HEK293 (cell line): ENCODE measurements around the gene CCDC85A.

ENCODE experiments used
- CTCF ChIA-PET: fragments of 350-600 bp; formaldehyde crosslinking; extraction: SDS; loops from one replicate; lab custom pipeline; 2021; ENCODE audit warnings: antibody characterized with exemption; lab: Yijun Ruan, JAX
- POLR2A ChIA-PET: fragments of 300-600 bp; formaldehyde crosslinking; extraction: SDS; loops from one replicate; lab custom pipeline; 2020; ENCODE audit warnings: antibody characterized with exemption, inconsistent platforms; lab: Yijun Ruan, JAX
- H3K27ac ChIP-seq: fragments of 200-500 bp; sonication (Bioruptor generic); 2 replicates; pipeline ENCODE4 v1.5.1; 2014; ENCODE audit warnings: low read depth, low read length, control low read depth, inconsistent platforms; ENCODE audit errors: extremely low read depth
- H3K36me3 ChIP-seq, 2 experiments: fragments of 200-500 bp in 1 of 2; sonication (Bioruptor generic) in 1 of 2; 1 replicate in 1 of 2; 2 replicates in 1 of 2; pipeline ENCODE4 v1.5.1; 2014 to 2017; ENCODE audit warnings: inconsistent platforms in 2 of 2, low read length in 2 of 2; ENCODE audit not compliant: control insufficient read depth in 2 of 2, insufficient read depth in 1 of 2
- H3K4me1 ChIP-seq: fragments of 200-500 bp; sonication (Bioruptor generic); 2 replicates; pipeline ENCODE4 v1.5.1; 2014; ENCODE audit warnings: mild to moderate bottlenecking, low read length, inconsistent platforms; ENCODE audit not compliant: control insufficient read depth, insufficient read depth
- H3K4me3 ChIP-seq: 2 replicates; pipeline ENCODE4 v1.5.1; 2011; ENCODE audit warnings: low read depth, mild to moderate bottlenecking, control low read depth, low read length, moderate library complexity
- H3K9me3 ChIP-seq: fragments of 200-500 bp; sonication (Bioruptor generic); 2 replicates; pipeline ENCODE4 v1.5.1; 2014; ENCODE audit warnings: low read depth, low read length, inconsistent platforms; ENCODE audit not compliant: control insufficient read depth, insufficient read depth
- BCL11A ChIP-seq: fragments of 450-650 bp; formaldehyde crosslinking; IDR thresholded peaks from 2 replicates; pipeline ENCODE4 v1.5.1; 2016; ENCODE audit warnings: low read depth, missing biosample characterization, missing genetic modification characterization
- FEZF1 ChIP-seq: fragments of 450-650 bp; formaldehyde crosslinking; IDR thresholded peaks from 2 replicates; pipeline ENCODE4 v1.5.1; 2016; ENCODE audit warnings: missing biosample characterization, missing genetic modification characterization
- GLIS2 ChIP-seq: fragments of 450-650 bp; formaldehyde crosslinking; IDR thresholded peaks from 2 replicates; pipeline ENCODE4 v1.5.1; 2016; ENCODE audit warnings: missing biosample characterization, missing genetic modification characterization
- OVOL3 ChIP-seq: fragments of 450-650 bp; formaldehyde crosslinking; IDR thresholded peaks from 2 replicates; pipeline ENCODE4 v1.5.1; 2016; ENCODE audit warnings: missing biosample characterization, missing genetic modification characterization
- PRDM6 ChIP-seq: fragments of 450-650 bp; formaldehyde crosslinking; IDR thresholded peaks from 2 replicates; pipeline ENCODE4 v1.5.1; 2017; ENCODE audit warnings: missing biosample characterization, missing genetic modification characterization
- SCRT2 ChIP-seq: fragments of 450-650 bp; formaldehyde crosslinking; IDR thresholded peaks from 2 replicates; pipeline ENCODE4 v1.5.1; 2016; ENCODE audit warnings: missing biosample characterization, missing genetic modification characterization
- ZBTB7A ChIP-seq: fragments of 450-650 bp; formaldehyde crosslinking; IDR thresholded peaks from 2 replicates; pipeline ENCODE4 v1.5.1; 2016; ENCODE audit warnings: low read depth, missing biosample characterization, missing genetic modification characterization
- ZFHX2 ChIP-seq: fragments of 450-650 bp; formaldehyde crosslinking; conservative IDR thresholded peaks from 2 replicates; pipeline ENCODE4 v1.5.1; 2016; ENCODE audit warnings: missing biosample characterization, missing genetic modification characterization
- ZNF10 ChIP-seq: fragments of 450-650 bp; formaldehyde crosslinking; IDR thresholded peaks from 2 replicates; pipeline ENCODE4 v1.5.1; 2017; ENCODE audit warnings: missing biosample characterization, missing genetic modification characterization
- ZNF121 ChIP-seq: fragments of 450-650 bp; formaldehyde crosslinking; IDR thresholded peaks from 2 replicates; pipeline ENCODE4 v1.5.1; 2016; ENCODE audit warnings: missing biosample characterization, missing genetic modification characterization
- ZNF132 ChIP-seq: fragments of 450-650 bp; formaldehyde crosslinking; IDR thresholded peaks from 2 replicates; pipeline ENCODE4 v1.5.1; 2017; ENCODE audit warnings: missing biosample characterization, missing genetic modification characterization, borderline replicate concordance
- ZNF146 ChIP-seq: fragments of 450-650 bp; formaldehyde crosslinking; IDR thresholded peaks from 2 replicates; pipeline ENCODE4 v1.5.1; 2016; ENCODE audit warnings: missing biosample characterization, missing genetic modification characterization
- ZNF211 ChIP-seq: fragments of 450-650 bp; formaldehyde crosslinking; IDR thresholded peaks from 2 replicates; pipeline ENCODE4 v1.5.1; 2016; ENCODE audit warnings: low read depth, missing biosample characterization, missing genetic modification characterization
- ZNF24 ChIP-seq: fragments of 450-650 bp; formaldehyde crosslinking; IDR thresholded peaks from 2 replicates; pipeline ENCODE4 v1.5.1; 2016; ENCODE audit warnings: missing biosample characterization, missing genetic modification characterization
- ZNF274 ChIP-seq, 2 experiments: fragments of 200-500 bp in 1 of 2; fragments of 450-650 bp in 1 of 2; sonication (Bioruptor generic) in 1 of 2; formaldehyde crosslinking in 1 of 2; IDR thresholded peaks; 2 replicates each; pipeline versions ENCODE4 v1.5.1 to v1.6.1; 2014 to 2016; ENCODE audit warnings: borderline replicate concordance in 1 of 2, inconsistent platforms in 1 of 2, low read length in 1 of 2, missing biosample characterization in 1 of 2, missing genetic modification characterization in 1 of 2
- ZNF335 ChIP-seq: fragments of 450-650 bp; formaldehyde crosslinking; conservative IDR thresholded peaks from 2 replicates; pipeline ENCODE4 v1.5.1; 2016; ENCODE audit warnings: missing biosample characterization, missing genetic modification characterization
- ZNF501 ChIP-seq: fragments of 450-650 bp; formaldehyde crosslinking; IDR thresholded peaks from 2 replicates; pipeline ENCODE4 v1.5.1; 2016; ENCODE audit warnings: missing biosample characterization, missing genetic modification characterization
- ZNF580 ChIP-seq: fragments of 450-650 bp; formaldehyde crosslinking; IDR thresholded peaks from 2 replicates; pipeline ENCODE4 v1.5.1; 2016; ENCODE audit warnings: missing biosample characterization, missing genetic modification characterization
- ZNF600 ChIP-seq: fragments of 450-650 bp; formaldehyde crosslinking; IDR thresholded peaks from 2 replicates; pipeline ENCODE4 v1.5.1; 2016; ENCODE audit warnings: missing biosample characterization, missing genetic modification characterization
- ZNF76 ChIP-seq: fragments of 450-650 bp; formaldehyde crosslinking; IDR thresholded peaks from 2 replicates; pipeline ENCODE4; 2016; ENCODE audit warnings: low read depth, missing biosample characterization, missing genetic modification characterization, borderline replicate concordance
- ZNF768 ChIP-seq: fragments of 450-650 bp; formaldehyde crosslinking; IDR thresholded peaks from 2 replicates; pipeline ENCODE4 v1.5.1; 2018; ENCODE audit warnings: missing biosample characterization, mild to moderate bottlenecking, missing genetic modification characterization
- TF ChIP-seq, protein P1 (sequence below): fragments of 450-650 bp; formaldehyde crosslinking; IDR thresholded peaks from 2 replicates; pipeline ENCODE4 v1.5.1; 2016; ENCODE audit warnings: missing biosample characterization, missing genetic modification characterization
- TF ChIP-seq, protein P2 (sequence below): fragments of 450-650 bp; formaldehyde crosslinking; conservative IDR thresholded peaks from 2 replicates; pipeline ENCODE4 v1.5.1; 2016; ENCODE audit warnings: low read depth, missing biosample characterization, missing genetic modification characterization

The CCDC85A gene

GRCh38 chr2:56185582-56186046 lies 1.8 kb downstream of the CCDC85A start:
- Histone ChIP-seq H3K27ac (no peak overlapping the region; the same call in 1 of the 2 replicates), H3K4me3 (peak overlapping the region; percentile 57), H3K9me3 (no peaks in the 10 kb centered on the region), H3K4me1 (no peaks in the 10 kb centered on the region), H3K36me3 (no peaks in the 10 kb centered on the region)
- ChIA-PET CTCF (interaction anchor here (0.5 to 1.3 kb wide), 4 partner anchors 53 to 564 kb away, joined by 3 to 7 read pairs (median 4); no protein-coding TSS in a partner anchor), POLR2A (no interaction called here)
- TF ChIP-seq OVOL3 (tag by site-specific recombination) (no peak), ZNF132 (tag by site-specific recombination) (no peak), ZBTB7A (no peak), ZNF580 (tag by site-specific recombination) (no peak), ZFHX2 (no peak), ZNF768 (no peak), ZNF211 (no peak), PRDM6 (tag by site-specific recombination) (no peak), ZNF600 (tag by site-specific recombination) (peak; percentile 51; the same call in 1 of the 2 replicates), ZNF501 (tag by site-specific recombination) (no peak), FEZF1 (tag by site-specific recombination) (no peak), ZNF274 (IDR thresholded peaks at IDR 0.05; ENCODE audit: low read length) (no peak), ZNF274 (tag by site-specific recombination; IDR thresholded peaks at IDR 0.05; ENCODE audit: borderline replicate concordance) (no peak), ZNF24 (tag by site-specific recombination) (no peak), ZNF335 (peak; percentile 65; the same call in 1 of the 2 replicates), BCL11A (tag by site-specific recombination) (no peak), SCRT2 (tag by site-specific recombination) (no peak), ZNF10 (no peak), GLIS2 (tag by site-specific recombination) (no peak), ZNF146 (tag by site-specific recombination) (no peak), ZNF76 (tag by site-specific recombination) (no peak), ZNF121 (tag by site-specific recombination) (no peak)
- TF ChIP-seq, protein P1, sequence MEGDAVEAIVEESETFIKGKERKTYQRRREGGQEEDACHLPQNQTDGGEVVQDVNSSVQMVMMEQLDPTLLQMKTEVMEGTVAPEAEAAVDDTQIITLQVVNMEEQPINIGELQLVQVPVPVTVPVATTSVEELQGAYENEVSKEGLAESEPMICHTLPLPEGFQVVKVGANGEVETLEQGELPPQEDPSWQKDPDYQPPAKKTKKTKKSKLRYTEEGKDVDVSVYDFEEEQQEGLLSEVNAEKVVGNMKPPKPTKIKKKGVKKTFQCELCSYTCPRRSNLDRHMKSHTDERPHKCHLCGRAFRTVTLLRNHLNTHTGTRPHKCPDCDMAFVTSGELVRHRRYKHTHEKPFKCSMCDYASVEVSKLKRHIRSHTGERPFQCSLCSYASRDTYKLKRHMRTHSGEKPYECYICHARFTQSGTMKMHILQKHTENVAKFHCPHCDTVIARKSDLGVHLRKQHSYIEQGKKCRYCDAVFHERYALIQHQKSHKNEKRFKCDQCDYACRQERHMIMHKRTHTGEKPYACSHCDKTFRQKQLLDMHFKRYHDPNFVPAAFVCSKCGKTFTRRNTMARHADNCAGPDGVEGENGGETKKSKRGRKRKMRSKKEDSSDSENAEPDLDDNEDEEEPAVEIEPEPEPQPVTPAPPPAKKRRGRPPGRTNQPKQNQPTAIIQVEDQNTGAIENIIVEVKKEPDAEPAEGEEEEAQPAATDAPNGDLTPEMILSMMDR, result peak; percentile 22
- TF ChIP-seq, protein P2, sequence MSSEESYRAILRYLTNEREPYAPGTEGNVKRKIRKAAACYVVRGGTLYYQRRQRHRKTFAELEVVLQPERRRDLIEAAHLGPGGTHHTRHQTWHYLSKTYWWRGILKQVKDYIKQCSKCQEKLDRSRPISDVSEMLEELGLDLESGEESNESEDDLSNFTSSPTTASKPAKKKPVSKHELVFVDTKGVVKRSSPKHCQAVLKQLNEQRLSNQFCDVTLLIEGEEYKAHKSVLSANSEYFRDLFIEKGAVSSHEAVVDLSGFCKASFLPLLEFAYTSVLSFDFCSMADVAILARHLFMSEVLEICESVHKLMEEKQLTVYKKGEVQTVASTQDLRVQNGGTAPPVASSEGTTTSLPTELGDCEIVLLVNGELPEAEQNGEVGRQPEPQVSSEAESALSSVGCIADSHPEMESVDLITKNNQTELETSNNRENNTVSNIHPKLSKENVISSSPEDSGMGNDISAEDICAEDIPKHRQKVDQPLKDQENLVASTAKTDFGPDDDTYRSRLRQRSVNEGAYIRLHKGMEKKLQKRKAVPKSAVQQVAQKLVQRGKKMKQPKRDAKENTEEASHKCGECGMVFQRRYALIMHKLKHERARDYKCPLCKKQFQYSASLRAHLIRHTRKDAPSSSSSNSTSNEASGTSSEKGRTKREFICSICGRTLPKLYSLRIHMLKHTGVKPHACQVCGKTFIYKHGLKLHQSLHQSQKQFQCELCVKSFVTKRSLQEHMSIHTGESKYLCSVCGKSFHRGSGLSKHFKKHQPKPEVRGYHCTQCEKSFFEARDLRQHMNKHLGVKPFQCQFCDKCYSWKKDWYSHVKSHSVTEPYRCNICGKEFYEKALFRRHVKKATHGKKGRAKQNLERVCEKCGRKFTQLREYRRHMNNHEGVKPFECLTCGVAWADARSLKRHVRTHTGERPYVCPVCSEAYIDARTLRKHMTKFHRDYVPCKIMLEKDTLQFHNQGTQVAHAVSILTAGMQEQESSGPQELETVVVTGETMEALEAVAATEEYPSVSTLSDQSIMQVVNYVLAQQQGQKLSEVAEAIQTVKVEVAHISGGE (tag by site-specific recombination), result peak; percentile 94
